GM13976 (cell line): ENCODE data around the gene PKNOX2.

Source experiments
- DNase-seq: peaks from one replicate; pipeline ENCODE4 v3.0.0; 2012; ENCODE audit warnings: low spot score
- CTCF ChIP-seq: IDR thresholded peaks from 2 replicates; pipeline ENCODE4 v1.5.1; 2012; ENCODE audit warnings: borderline replicate concordance, mild to moderate bottlenecking; ENCODE audit not compliant: insufficient read depth; ENCODE audit errors: extremely low read depth, missing control alignments, control extremely low read depth
- in situ Hi-C: fragments of 300-500 bp; cut with MboI; formaldehyde crosslinking; loops from one replicate; pipeline ENCODE4 v1.12.0; 2022; ENCODE audit warnings: low sequenced_read_pairs, mixed read lengths, inconsistent platforms; ENCODE audit not compliant: unreplicated experiment

PKNOX2 gene

GRCh38 chr11:125431481-125431880 lies 266.9 kb downstream of the PKNOX2 start:
- no peak for TF ChIP-seq CTCF
- DNase-seq = no peak
- in situ Hi-C loops = no loop called here

GRCh38 chr11:125433454-125434121 lies 269.0 kb downstream of the PKNOX2 start:
- peak; percentile 67 for DNase-seq
- TF ChIP-seq CTCF = peak; percentile 54
- in situ Hi-C loops = no loop called here

GRCh38 chr11:125435461-125436238 lies 271.1 kb downstream of the PKNOX2 start:
- in situ Hi-C loops = no loop called here
- no peak for DNase-seq
- TF ChIP-seq CTCF = no peak

GRCh38 chr11:125441648-125442410 lies 277.3 kb downstream of the PKNOX2 start:
- TF ChIP-seq CTCF = no peak
- in situ Hi-C loops = no loop called here
- no peak for DNase-seq

- in situ Hi-C loops = no loop called here
- TF ChIP-seq CTCF = no peak
- DNase-seq = no peak
These were observed 278.4 kb downstream of the PKNOX2 start for GRCh38 chr11:125442946-125443345.

- no peak for DNase-seq
- in situ Hi-C loops = no loop called here
- no peak for TF ChIP-seq CTCF
These were observed 279.3 kb downstream of the PKNOX2 start for GRCh38 chr11:125443767-125444311.
